ENCODE measurements around the gene TMEM43.

TMEM43 gene

DNA sequence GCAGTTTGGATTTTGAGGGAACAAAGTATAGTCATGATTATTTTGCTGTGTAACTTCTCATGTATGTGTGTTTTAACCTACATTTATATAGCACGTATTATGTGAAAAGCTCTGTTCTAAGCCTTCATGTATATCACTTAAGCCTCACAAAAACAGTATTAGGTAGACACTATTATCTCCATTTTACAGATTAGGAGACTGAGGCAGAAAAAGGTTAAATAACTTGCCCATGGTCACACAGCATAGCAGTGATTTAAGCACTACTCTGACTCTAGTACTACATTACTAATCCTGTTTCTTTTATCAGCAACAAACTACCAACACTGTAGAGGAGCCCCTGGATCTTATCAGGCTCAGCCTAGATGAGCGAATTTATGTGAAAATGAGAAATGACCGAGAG lies 56.4 kb downstream of the TMEM43 start:
- no peak for DNase-seq

DNA sequence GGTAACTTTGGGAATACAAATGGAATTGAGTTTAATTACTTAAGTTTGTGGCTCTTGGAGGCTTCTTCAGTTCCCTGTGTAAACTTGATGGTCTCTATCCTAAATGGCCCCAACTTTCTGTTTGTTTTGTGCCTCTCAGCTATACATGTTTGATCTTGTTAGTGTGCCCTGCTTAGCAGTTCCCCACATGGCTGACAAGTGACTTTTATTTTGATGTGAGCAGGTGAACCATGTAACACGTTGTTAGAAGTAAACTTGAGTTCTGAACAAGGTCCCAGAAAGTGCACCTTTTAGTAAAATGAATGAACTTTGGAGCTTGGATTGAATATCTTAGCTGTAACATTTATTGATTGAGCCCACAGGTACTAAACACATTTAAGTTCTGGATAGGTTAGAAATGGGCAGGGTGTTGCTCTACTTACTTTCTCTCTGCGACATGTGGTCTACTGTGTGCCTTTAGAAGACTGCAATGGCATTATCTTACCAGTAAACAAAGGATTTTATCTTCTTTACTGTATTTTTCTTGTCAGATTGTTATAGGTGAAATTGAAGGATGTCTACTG lies 58.2 kb downstream of the TMEM43 start:
- no peak for DNase-seq

GRCh38 chr3:14186854-14187458 lies 62.1 kb downstream of the TMEM43 start:
- DNase-seq = no peak

DNA sequence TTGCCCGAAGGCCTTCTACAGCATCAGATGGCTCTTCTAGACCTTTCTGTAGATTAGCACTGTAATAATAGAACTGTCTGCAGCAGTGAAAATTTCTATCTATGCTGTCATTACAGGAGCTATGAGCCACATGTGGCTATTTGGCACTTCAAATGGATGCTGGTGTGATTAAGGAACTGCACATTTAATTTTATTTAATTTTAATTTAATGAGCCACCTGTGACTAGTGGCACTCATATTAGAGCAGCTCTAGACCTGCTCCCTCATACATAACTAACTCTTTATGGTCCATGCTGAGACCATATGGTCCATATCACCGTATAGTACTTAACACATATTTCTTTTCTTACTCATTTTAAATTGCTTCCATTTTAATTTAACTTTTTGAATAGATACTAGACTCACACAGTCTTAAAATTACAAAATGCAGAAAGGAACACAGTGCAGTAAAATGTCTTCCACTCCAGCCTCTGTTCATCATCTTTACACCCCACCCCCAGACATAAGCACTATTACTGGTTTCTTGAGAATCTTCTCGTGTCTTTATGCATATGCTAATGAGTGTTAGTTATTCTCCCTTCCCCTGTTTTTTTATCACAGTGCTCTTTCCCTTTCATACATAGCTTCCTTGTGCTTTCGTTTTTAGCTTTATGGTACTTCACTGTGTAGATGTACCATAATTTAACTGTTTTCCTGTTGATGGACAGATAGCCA lies 63.3 kb downstream of the TMEM43 start:
- DNase-seq = no peak
